G401.6 (cell line): Measurements from ENCODE around the gene SERPING1.
A peak's percentile ranks its signal among the peaks of the same experiment; 100 is the strongest.
"Not testable (repeated sequence)": the region's sequence is repeated elsewhere in the genome, so short reads cannot be mapped to it uniquely, and the experiment has no call there.

Experiments used
- FAIRE-seq: peaks from 2 replicates; lab custom pipeline; 2012; peaks lifted over from hg19 to GRCh38; lab: Jason Lieb, UNC

SERPING1 gene

DNA sequence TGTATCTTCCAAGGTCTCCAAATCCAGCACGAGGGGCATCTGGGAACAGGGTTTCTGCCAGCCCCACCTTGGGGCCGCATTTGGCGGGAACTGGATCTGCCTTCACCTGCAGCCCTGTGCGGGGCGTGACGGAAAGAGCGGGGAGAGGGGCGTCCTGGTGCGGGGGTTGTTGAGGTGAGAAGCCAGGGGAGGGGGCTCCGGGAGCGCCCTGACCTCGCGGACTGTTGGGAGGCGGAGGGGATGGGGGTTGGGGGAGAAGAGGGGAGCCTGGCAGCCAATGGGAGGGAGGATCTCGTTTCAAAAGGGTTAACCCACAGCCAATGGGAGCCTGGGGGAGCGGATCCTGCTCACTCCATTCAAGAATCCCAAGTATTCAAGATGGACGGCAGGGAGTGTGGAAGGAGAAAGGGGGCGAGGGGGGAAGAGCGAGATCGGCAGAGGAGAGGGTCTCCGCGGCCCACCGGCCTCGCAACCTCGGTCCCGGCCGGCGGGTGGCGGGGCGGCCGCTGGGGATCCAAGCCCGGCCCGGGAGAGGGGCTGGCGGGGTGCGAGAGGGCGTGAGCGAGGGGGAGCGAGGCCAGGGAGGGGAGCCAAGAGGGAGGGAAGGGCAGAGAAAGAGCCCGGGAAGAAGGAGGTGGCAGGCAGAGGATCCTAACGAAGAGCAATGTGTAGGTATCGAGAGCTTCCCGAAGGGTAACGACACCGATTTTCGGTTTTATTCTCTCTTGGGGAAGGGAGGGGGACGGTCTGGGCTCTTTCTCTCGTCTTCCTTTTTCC, 40.7 kb downstream of the SERPING1 start:
- FAIRE-seq, result peak; percentile 93

DNA sequence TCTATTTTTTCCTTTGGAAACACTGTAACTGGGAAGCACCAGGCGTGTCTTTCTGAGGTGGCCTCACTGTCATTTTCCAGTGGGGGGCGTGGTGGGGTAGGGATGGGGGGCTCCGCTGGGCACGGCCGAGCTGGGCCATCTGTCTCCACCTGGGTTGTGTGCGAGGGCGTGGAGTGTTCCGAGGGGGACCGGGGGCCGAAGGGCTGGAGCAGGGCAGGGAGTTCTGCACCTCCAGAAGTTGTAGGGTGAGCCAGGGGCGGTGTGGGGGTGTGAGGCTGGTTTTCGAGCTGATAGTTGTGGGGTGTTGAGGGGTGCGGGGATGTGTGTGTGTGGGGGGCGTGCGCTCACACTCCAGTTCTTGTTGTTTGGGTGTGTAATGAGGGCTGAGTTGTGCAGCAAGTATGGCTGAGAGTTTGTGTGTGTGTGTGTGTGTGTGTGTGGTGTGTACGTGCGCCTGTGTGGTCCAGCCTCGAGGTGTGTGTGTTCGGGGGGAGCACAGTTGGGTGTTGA, 41.4 kb downstream of the SERPING1 start:
- no peak for FAIRE-seq

DNA sequence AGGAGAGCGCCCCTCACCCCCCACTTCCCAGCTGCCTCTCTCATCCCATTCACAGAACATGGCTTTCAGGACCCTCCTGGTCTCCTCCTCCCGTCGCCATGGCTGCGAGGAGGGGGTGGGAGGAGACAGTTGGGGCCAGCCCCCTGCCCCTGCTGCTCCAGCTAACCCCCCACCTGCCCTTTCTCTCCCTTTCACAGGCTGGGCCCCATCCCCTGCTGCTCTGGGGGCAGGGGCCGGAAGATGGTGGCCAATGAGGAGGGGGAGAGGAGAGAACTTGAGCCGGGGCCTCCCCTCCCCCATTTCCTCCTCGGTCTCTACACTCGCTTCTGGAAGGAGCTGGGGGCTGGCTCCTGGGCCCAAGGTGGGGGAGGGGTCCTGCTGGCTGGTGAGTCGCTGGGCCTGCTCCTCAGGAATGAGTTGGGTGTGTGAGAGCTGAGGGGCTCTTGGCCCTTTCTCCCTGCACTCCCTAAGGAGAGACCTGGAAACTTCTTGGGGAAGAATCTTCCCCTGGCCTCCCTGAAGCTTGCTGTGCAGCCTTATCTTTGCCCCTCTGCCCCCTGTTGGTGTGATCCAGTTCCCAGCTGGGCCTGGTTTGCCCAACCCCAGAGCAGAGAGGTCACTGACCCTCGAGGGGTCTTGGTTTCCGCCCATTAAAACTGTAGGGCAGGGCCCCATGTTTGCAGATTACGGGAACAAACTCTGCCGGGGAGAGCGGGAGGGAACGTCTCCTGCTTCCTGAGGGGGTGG, 42.0 kb downstream of the SERPING1 start:
- FAIRE-seq, result peak; percentile 98

DNA sequence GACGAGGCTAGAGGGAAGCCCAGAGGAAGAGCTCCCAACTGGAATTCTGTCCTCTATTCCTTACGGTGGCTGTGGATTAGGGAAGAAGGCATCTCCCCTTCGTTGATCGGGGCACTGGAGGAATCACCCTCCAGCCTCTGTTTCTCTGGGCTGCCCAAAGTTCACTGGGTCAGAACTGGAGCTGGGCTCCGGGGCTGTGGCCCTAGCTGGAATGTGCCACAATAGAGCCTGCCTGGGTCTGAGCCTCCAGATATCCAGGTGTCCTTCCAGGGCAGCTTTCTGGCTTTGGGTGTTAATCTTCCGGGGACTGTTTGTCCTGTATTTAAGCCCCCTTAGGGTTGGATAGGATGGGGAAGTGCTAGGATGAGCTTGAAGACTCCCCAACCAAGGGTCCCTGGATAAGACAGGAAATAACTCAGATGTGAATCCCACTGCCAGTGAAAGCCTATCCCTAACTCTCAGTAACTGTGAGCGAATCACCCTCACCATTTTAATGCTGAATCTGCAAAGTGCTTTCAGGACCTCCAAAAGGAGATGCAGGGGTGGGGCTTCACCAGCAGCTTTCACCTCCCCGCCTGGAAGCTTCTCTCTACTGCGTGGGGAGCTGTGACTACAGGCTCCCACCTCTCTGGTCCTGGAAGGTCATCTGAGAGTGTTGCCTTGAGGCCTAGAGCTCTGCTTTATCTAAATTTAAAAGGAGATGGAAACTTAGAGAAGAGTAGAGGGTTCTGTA, 42.7 kb downstream of the SERPING1 start:
- FAIRE-seq, result no peak

DNA sequence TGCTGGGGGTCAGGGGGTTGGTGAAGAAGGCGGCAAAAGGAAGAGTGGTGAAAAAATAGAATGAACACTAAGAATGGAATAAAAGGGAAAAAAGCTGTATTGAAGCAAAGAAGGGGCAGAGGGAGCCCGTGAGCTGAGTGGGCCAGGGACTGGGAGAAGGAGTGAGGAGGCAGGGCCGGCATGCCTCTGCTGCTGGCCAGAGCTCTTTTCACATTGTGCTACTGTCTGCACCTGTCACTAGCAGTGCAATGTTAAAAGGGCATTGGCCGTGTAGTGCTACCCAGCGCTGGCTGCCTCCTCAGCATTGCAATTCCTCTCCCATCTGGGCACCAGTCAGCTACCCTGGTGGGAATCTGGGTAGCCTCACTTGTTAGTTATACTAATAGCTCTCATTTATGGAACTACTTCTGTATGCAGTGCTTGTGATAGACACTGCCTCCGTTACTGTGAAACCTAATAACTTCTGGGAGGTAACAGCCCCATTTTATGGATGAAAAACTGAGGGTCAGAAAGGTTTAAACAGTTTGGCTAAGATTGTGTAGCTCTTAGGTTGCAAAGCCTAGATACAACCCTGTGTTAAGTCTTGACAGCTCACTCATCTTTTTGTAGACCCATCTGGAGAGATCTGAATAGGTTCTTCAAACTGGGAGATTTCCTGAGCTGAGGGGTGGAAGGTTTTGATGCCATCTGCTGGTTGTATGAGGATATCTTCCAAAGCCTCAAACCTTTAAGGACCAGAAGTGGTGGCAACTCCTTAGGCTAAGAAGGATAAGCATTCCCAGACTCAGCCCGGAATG, 43.7 kb downstream of the SERPING1 start:
- FAIRE-seq, result peak; percentile 83

DNA sequence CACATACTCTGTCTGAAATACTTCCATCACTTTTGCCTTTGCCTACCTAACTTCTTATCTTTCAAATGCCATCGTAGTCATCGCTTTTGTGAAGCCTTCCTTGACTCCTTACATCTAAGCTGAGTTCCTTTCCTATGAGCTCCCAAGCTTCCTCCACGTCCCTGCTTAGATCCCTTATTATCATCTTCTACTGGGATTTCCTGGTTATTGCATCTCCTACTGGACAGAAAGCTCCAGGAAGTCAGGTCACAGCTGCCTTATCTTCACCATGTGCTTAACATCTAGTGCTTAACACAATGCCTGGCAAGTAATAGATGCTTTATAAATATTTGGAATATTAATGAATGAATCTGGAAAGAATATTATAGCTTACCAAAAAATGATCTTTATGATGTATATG, 46.3 kb downstream of the SERPING1 start:
- peak; percentile 69 for FAIRE-seq

DNA sequence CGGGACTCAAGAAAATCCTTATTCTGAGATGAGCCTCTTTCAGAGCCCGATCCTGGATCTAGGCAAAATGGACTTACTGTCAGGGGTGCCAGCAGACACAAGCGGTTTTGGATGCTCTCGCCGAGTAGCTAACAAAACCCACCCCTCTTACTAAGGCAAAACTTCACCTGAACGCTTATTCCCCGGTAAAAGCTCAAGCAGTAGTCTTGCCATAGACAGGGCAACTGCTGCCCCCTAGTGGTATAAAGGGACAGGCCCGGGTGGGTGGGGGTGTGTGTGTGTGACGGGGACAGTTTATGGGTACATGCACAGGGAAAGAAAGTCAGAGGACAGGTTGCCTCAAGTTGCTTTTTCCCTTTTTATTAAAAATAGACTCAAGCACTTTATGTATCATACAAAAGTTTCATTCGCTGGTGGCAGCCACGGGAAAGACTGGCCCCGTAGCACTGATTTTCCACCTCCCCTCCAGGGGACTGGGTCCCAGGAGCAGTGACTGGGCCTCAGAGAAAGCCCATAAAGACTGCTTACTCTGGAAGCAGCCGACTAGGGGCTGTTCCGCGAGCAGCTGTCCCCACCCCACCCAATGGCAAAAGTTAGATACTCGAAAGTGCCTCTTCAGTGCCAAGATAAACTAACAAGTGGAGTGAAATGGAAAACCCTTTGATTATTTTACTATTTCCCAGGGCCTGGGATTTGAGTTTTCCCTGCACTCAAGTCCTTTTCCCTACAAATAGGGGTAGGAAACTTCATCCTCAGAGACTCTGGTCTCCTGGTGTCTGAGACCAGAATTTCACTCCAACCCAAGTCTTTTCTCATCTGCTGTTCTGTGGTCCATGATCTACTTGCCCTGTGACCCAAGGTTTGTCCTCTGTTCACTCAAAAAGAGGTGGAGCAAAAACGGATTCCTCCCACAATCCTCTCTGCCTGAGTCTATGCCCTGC, 47.5 kb downstream of the SERPING1 start:
- FAIRE-seq, result peak; percentile 93

DNA sequence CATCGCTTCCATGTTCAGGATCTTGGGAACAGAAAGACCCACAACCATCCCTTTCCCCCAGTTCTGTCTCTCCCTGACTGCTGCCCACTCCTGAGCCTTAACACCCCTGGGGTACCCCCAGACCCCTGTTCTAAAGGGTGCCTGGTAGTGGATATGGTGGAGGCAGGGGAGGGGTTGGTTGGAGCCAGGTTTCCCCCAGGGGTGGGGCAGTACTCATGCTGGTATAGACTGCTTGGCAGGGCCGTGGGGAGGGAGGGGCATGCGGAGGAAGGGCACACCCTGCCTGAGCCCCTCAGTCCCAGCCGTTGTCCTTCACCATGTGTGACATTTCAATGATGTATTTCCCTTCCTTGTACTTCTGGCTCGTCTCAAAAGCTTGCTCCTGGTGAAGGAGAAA, 48.2 kb downstream of the SERPING1 start:
- no peak for FAIRE-seq

DNA sequence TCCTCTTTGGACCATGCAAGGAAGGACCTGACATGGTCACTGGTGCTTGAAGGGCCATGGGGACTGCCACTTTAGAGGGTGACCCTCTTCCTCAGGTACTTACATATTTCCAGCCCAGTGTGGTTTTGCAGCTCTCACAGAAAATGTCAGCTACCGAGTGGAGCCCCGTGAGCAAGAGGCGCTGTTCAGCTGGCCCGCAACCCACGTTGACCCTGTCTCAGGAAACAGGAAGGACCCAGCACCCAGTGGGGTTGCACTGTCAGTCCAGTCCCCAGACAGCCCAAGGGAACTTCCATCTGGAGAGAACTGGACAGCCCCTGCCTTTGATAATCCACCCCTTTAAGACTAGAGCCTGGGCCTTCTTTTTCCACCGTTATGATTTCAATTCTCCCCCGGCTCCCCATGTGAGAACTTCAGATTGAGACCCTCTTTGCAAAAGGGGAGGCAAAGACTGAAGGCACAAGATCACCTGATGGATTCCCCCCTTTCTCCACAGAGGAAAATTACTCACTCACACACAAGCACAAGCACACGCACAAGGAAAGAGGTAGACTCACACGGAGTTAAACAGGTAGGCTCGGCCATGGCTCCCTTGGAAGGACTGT, 48.8 kb downstream of the SERPING1 start:
- FAIRE-seq, result no peak

DNA sequence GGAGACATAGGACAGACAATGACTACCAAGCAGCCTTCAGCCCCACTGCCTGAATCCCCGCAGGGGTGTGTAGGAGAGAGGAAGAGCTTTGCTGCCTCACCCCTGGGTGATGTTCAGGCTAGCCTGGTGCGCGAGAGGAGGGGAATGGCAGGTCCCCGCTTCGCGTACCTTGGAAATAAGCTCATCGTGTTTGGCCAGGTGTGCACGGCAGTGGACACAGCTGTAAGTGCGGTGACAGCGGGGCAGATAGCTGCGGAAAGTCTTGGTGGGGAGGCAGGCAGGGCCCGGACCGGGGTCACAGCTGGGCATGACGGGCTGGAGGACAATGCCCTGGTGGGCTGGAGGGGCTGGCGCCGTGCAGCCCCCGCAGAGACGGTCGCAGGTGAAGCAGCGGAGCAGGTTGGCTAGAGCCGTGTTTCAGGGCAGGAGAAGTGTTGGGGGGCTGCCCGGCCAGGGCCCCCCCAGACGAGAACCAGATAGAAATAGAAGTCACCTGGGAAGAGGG, 49.4 kb downstream of the SERPING1 start:
- no peak for FAIRE-seq

DNA sequence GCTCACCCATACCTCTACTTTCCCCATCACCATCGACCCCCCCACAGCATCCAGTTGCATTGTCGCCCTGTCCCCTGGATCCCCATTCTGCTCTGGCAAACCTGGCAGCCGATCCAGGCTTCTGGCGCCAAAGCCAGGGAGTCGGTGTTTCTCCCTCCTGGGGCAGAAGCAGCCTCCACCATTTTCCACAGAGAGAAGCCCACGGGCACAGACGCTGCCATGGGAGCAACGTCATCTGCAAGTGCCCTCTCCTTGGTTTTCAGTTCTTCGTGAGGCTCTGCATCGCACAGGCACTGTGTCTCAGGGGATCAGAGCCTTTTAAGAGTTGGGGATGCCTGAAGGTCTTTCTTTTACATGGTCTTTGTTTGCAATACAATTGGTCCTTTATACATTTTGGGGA, 49.9 kb downstream of the SERPING1 start:
- no peak for FAIRE-seq

DNA sequence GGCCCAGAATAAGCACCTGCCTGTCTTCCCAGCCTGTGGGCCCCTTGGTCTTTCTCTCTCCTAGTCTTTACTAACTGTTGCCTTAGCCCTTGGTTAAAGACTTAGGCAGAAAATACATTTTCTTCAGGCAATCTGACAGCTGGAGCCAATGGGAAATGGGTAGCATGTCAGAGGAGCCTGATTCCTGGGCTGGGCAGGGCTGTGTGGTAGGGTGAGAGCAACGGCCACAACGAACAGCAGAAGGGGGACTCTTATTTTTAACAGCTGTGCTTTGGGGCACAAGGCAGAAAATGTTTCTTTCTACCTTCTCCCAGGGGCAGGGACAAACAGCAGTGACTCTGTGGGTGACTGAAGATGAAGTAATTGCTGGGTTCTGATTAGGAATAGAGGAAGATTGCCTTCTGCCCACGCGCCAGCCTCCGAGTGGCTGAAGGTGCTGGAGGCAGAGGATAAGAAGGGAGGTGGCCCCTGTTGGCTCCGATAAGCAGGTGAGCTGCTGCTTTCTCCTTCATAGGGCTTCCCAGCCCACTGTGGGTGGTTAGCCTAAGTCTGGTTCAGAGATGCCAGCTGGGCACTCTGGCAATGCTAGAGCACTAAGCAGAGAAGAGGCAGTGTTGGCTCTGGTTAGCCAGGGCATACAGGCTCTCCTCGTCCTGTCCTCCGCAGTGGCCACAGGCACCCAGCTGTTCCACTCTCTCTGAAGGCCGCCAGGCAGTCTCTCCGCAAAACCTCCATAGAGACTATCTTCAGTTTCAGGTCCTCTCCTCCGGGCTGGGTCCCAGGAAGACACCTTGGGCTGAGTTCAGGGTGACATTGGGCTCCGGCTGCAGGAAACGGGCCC, 50.7 kb downstream of the SERPING1 start:
- FAIRE-seq, result peak; percentile 76

DNA sequence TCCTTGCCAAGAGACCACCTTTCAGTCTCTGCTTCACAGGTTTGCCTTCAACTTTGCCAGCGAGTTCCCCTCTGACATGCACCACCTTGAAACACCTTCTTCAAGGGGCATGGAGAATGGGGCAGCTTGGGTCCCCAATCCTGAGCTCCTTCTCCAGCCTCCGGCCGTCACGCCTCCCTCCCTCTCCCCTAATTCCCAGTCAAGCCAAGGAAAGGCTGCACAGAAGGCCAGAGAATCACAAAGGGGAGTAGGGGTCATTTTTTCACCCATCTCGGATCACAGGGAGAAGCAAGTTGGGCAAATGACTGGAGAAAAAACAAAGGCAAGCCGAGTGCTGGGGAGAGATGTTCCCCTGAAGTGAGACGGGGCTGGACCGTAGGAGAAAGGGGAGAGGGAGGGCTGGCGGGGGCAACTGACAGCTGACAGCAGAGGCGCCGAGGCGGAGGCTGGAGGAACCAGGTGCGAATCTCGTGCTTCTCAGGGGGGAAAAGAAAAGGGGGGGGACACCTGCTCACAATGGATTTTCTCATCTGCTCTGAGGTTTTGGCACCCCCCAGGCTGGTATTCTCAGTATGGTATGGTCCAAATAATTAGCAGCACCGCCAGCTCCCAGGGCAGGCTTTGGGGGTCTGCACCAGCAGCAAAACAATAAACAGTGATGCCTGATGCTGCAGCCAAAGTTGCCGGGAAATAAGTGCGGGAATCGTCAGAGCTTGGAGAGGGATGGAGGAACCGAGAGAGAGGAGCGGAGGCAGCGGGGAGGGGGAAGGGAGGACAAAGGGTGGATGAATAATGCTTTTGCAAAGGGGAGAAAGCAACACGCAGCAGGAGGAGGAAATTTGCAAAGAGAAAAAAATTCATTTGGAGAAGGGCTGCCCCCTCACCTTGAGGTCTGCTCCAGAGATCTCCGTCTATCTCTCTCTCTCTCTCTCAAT, 51.6 kb downstream of the SERPING1 start:
- FAIRE-seq, result no peak

DNA sequence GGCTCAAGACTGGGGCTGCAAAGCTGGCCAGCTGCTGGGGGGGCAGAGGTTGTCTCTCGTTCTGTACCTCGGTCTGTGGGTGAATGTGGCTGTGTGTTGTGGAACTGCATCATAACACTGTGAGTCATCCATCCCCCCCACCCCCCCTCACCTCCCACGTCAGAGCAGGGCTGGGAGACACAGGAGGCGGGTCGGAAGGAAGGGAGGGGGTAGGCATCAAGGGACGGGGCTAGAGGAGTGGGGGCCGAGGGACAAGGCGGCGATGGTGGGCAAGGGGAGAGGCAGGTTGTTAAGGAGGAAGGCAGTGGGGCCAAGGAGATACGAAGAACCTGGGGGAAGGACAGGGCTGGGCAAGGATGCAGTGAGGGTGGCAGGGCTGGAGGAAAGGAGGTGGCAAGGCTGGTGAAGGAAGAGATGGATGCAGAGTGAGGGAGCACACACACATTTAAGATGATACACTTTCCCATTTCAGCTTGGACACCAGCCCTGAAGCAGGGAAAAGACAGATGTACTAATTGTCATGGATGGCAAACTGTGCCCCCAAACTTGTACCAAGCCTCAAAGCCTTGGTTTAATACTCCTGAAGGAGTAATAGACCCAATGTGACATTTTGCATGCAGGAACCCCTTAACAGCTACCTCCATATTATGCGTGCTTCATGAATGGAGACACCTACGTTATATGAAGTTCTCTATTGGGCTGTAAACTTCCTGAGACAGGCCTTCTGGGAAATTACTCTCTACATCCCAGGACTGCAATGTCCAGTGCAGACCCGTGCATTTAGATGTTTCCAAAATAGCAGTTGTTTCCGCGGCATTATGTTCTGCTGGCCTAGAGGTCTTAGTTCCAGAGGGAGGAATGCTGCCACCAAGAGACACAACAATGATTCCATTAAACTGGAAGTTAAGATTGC, 52.6 kb downstream of the SERPING1 start, which contains the start of gene YPEL4:
YPEL4 (minus strand) TSS at position 87 of the 913 bp plus-strand sequence. CDS start 2,805 bp downstream, outside the sequence.
- FAIRE-seq, result peak; percentile 8

DNA sequence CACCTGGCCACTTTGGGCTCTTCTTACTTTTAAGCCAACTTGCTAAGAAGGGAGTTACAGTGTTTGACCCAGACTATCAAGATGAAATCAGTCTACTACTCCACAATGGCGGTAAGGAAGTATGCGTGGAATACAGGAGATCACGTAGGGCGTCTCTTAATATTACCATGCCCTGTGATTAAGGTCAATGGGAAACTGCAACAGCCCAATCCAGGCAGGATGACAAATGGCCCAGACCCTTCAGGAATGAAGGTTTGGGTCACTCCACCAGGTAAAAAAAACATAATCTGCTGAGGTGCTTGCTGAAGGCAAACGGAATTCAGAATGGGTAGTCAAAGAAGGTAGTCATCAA, 53.2 kb downstream of the SERPING1 start:
- FAIRE-seq, result no peak

DNA sequence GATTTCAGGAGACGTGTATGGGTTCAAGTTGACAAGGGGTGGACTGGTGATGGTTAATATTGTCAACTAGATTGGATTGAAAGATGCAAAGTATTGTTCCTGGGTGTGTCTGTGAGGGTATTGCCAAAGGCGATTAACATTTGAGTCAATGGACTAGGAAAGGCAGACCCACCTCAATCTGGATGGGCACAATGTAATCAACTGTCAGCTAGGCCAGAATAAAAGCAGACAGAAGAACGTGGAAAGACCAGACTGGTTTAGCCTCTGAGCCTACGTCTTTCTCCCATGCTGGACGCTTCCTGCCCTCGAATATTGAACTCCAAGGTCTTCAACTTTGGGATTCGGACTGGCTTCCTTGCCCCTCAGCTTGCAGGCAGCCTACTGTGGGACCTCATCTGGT, 53.9 kb downstream of the SERPING1 start:
- no peak for FAIRE-seq

DNA sequence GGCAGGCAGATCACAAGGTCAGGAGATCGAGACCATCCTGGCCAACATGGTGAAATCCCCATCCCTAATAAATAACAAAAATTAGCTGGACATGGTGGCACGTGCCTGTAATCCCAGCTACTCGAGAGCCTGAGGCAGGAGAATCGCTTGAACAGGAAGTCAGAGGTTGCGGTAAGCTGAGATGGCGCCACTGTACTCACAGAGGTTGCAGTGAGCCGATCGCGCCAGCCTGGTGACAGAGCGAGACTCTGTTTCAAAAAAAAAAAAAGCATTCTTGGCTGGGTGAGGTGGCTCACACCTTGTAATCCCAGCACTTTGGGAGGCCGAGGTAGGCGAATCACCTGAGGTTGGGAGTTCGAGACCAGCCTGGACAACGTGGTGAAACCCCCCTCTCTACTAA, 54.7 kb downstream of the SERPING1 start:
- not testable (repeated sequence) for FAIRE-seq
